GM21576 (cell line): ENCODE data around the gene C12orf57.

Source experiments
- ATAC-seq: cut with Tn5 transposase; IDR thresholded peaks from one replicate; pipeline ENCODE4 v1.9.1; 2021; ENCODE audit warnings: mild to moderate bottlenecking, moderate library complexity; ENCODE audit not compliant: unreplicated experiment

C12orf57 gene

DNA sequence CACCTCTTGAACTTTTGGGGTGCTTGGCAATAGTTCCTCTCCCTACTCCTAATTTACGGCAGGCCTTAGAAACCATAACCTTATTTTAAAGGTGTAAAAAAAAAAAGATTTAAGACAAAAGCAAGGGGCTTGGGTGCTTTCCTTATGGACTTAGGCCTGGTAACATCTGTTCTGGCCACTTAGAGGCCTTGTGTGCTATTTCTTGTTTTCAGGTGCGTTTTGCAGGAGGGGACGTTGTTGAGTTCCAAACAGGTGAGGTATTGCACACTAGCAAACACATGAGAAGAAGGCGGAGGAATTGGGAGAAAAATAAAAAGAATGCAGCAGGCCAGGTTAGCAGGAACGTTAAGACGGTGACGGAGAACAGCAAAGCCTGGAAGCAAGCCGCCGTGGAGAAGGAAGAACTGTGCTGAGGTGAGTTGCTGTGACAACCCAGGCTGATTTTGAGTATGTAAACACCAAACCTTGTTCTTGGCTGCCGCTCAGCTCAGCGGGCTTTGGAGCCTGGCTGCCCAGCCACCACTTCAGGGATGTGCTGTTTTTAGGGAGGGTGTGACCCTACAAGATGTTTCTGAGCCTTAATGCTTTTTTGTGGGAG lies 44.2 kb downstream of the C12orf57 start:
- ATAC-seq, result no peak
